WTC11 (cell line): ENCODE measurements around the gene PROK1. TPM values are rescaled to one million over a fixed set of nuclear protein-coding genes. Genes with fewer than 3 reads are reported as not detected.

ENCODE experiments used
- ATAC-seq: fragments of 200-7000 bp; cut with Tn5 transposase; 2 replicates; pipeline ENCODE4 v1.10.0; 2021; ENCODE audit warnings: mild to moderate bottlenecking, moderate library complexity
- CTCF ChIA-PET: fragments of 300-600 bp; sonication (Branson Sonifier 250); formaldehyde crosslinking; loops from one replicate; lab custom pipeline; 2021; ENCODE audit warnings: antibody characterized with exemption; lab: Charles Lee
- POLR2A ChIA-PET: fragments of 350-600 bp; sonication (Branson Sonifier 250); formaldehyde crosslinking; loops from one replicate; lab custom pipeline; 2021; ENCODE audit warnings: antibody characterized with exemption; lab: Charles Lee
- DNase-seq: peaks from one replicate; pipeline ENCODE4 v3.0.0; 2021; ENCODE audit warnings: low spot score
- H3K27ac Mint-ChIP-seq: 2 replicates; pipeline ENCODE4 v1.8.0; 2021; ENCODE audit warnings: mixed read lengths
- H3K27me3 Mint-ChIP-seq: 2 replicates; pipeline ENCODE4 v1.8.0; 2021; ENCODE audit warnings: low read depth, mild to moderate bottlenecking, moderate library complexity, mixed read lengths
- H3K36me3 Mint-ChIP-seq: 2 replicates; pipeline ENCODE4 v1.8.0; 2021; ENCODE audit warnings: mixed read lengths
- H3K4me1 Mint-ChIP-seq: 2 replicates; pipeline ENCODE4 v1.8.0; 2022; ENCODE audit warnings: mixed read lengths
- H3K4me3 Mint-ChIP-seq: 2 replicates; pipeline ENCODE4 v1.8.0; 2021; ENCODE audit warnings: mild to moderate bottlenecking, moderate library complexity, mixed read lengths
- H3K9me3 Mint-ChIP-seq: 2 replicates; pipeline ENCODE4 v1.8.0; 2021; ENCODE audit warnings: mixed read lengths
- CTCF ChIP-seq: fragments of 200-600 bp; IDR thresholded peaks from 2 replicates; pipeline ENCODE4 v1.8.0; 2022; ENCODE audit warnings: antibody characterized with exemption
- E2F1 ChIP-seq: sonication (generic); formaldehyde crosslinking; IDR thresholded peaks from 2 replicates; pipeline ENCODE4 v1.8.0; 2022; ENCODE audit warnings: mild to moderate bottlenecking, missing genetic modification reagents
- E2F5 ChIP-seq: sonication (generic); formaldehyde crosslinking; IDR thresholded peaks from 2 replicates; pipeline ENCODE4 v1.8.1; 2022; ENCODE audit warnings: mild to moderate bottlenecking, moderate library complexity, missing genetic modification reagents
- ERG ChIP-seq: fragments of 250-450 bp; sonication (Bioruptor Pico); IDR thresholded peaks from 2 replicates; pipeline ENCODE4 v1.8.0; 2021; ENCODE audit warnings: mild to moderate bottlenecking
- GTF2I ChIP-seq: fragments of 250-450 bp; sonication (Bioruptor Pico); conservative IDR thresholded peaks from 2 replicates; pipeline ENCODE4 v1.4.0; 2021; ENCODE audit warnings: mild to moderate bottlenecking
- STAT6 ChIP-seq: sonication (generic); formaldehyde crosslinking; conservative IDR thresholded peaks from 2 replicates; pipeline ENCODE4 v1.8.1; 2023; ENCODE audit warnings: mild to moderate bottlenecking, low read depth, missing genetic modification reagents, moderate library complexity
- TCF7 ChIP-seq: sonication (generic); formaldehyde crosslinking; IDR thresholded peaks from 2 replicates; pipeline ENCODE4 v1.8.0; 2022; ENCODE audit warnings: mild to moderate bottlenecking, low read depth, missing genetic modification reagents, moderate library complexity
- ZNF263 ChIP-seq: sonication (generic); formaldehyde crosslinking; IDR thresholded peaks from 2 replicates; pipeline ENCODE4 v1.8.1; 2022; ENCODE audit warnings: low read depth, mild to moderate bottlenecking, moderate library complexity, missing genetic modification reagents
- ZNF425 ChIP-seq: fragments of 250-450 bp; sonication (Bioruptor Pico); conservative IDR thresholded peaks from 2 replicates; pipeline ENCODE4 v1.9.0; 2021; ENCODE audit warnings: mild to moderate bottlenecking
- total RNA-seq: library from RNA; stranded (reverse); gene quantifications from 3 replicates; pipeline ENCODE4 v1.2.3, GENCODE V29; 2021

The PROK1 gene
- total RNA-seq, 1 experiment from 2014 or later, result not detected

- Mint-ChIP-seq H3K4me1 (peaks cover 41% of the 10 kb centered on the region), H3K9me3 (no peaks in the 10 kb centered on the region), H3K36me3 (no peaks in the 10 kb centered on the region), H3K27ac (no peak overlapping the region), H3K4me3 (no peak overlapping the region), H3K27me3 (no peaks in the 10 kb centered on the region; the same call in 1 of the 2 replicates)
- CTCF ChIA-PET, result interaction anchor here (0.7 to 4.0 kb wide), 13 partner anchors 10 to 285 kb away, joined by 3 to 83 read pairs (median 6); partner anchors contain the start of genes KCNC4 and RBM15
- no peak for DNase-seq
- TF ChIP-seq E2F5 (CRISPR knock-in tag), result no peak
- TF ChIP-seq ERG (CRISPR knock-in tag), result no peak
- TF ChIP-seq STAT6 (CRISPR knock-in tag), result no peak
- no peak for TF ChIP-seq E2F1 (CRISPR knock-in tag)
- ATAC-seq, result no peak
- POLR2A ChIA-PET, result interaction anchor here (1.3 kb wide), 1 partner anchor 13 kb away, joined by 5 read pairs; no protein-coding TSS in a partner anchor
These were observed 31.1 kb downstream of the PROK1 start for GRCh38 chr1:110481968-110482623.

- DNase-seq, result no peak
These were observed 31.8 kb downstream of the PROK1 start for GRCh38 chr1:110482662-110483307.

GRCh38 chr1:110483308-110483685, 32.3 kb downstream of the PROK1 start:
- no peak for TF ChIP-seq ZNF425 (CRISPR knock-in tag)
- no peak for TF ChIP-seq TCF7 (CRISPR knock-in tag)
- Mint-ChIP-seq H3K4me1 (peaks cover 31% of the 10 kb centered on the region), H3K36me3 (no peaks in the 10 kb centered on the region), H3K27ac (no peak overlapping the region), H3K27me3 (no peaks in the 10 kb centered on the region; the same call in 1 of the 2 replicates), H3K9me3 (no peaks in the 10 kb centered on the region), H3K4me3 (no peak overlapping the region)
- CTCF ChIA-PET, result interaction anchor here (0.6 to 4.0 kb wide), 15 partner anchors 8 to 704 kb away, joined by 3 to 83 read pairs (median 6); partner anchors contain the start of genes KCNC4 and RBM15
- ATAC-seq (no peak), DNase-seq (no peak)
- POLR2A ChIA-PET, result no interaction called here

More at GRCh38 chr1:110482662-110483307, 31.8 kb downstream of the PROK1 start:
- POLR2A ChIA-PET, result interaction anchor here (1.3 kb wide), 1 partner anchor 12 kb away, joined by 5 read pairs; no protein-coding TSS in a partner anchor
- no peak overlapping the region for H3K4me3 Mint-ChIP-seq
- peaks cover 34% of the 10 kb centered on the region for H3K4me1 Mint-ChIP-seq
- CTCF ChIA-PET, result interaction anchor here (0.6 to 4.0 kb wide), 16 partner anchors 9 to 703 kb away, joined by 3 to 83 read pairs (median 5); partner anchors contain the start of genes KCNC4 and RBM15
- 0 out of 2 replicates have a peak, but pooled peaks have one; percentile 16 for TF ChIP-seq ZNF263 (CRISPR knock-in tag)
- no peak for TF ChIP-seq GTF2I (CRISPR knock-in tag)
- TF ChIP-seq CTCF, result no peak
- no peaks in the 10 kb centered on the region for H3K36me3 Mint-ChIP-seq
- no peaks in the 10 kb centered on the region for H3K9me3 Mint-ChIP-seq
- no peaks in the 10 kb centered on the region; the same call in 1 of the 2 replicates for H3K27me3 Mint-ChIP-seq
- ATAC-seq, result peak; percentile 72
- H3K27ac Mint-ChIP-seq, result no peak overlapping the region
